ENCODE measurements around the gene BMPR2. TPM values are rescaled to one million over a fixed set of nuclear protein-coding genes. Genes with fewer than 3 reads are reported as not detected.
"Not testable (repeated sequence)": the region's sequence is repeated elsewhere in the genome, so short reads cannot be mapped to it uniquely, and the experiment has no call there.

BMPR2 gene
- total RNA-seq, 2 donors from 2014 or later = 11.3 to 12.4 TPM

GRCh38 chr2:202530038-202530437 lies 153.9 kb downstream of the BMPR2 start:
- DNase-seq = no peak

GRCh38 chr2:202535290-202535689 lies 159.2 kb downstream of the BMPR2 start:
- not testable (repeated sequence) for H3K4me1 Mint-ChIP-seq; H3K27ac Mint-ChIP-seq; H3K9me3 ChIP-seq (ENCODE audit: control insufficient read depth, low read length, poor library complexity, severe bottlenecking); H3K36me3 Mint-ChIP-seq (ENCODE audit: low read depth); DNase-seq; ATAC-seq; H3K27me3 Mint-ChIP-seq; H3K4me3 Mint-ChIP-seq

More at GRCh38 chr2:202530038-202530437, 153.9 kb downstream of the BMPR2 start:
- Mint-ChIP-seq H3K27ac (no peak overlapping the region), H3K4me1 (peaks cover 10% of the 10 kb centered on the region), H3K4me3 (peak overlapping the region; percentile 3), H3K27me3 (no peaks in the 10 kb centered on the region), H3K36me3 (ENCODE audit: low read depth) (peaks cover 3% of the 10 kb centered on the region)
- no peak for ATAC-seq
- H3K9me3 ChIP-seq (ENCODE audit: control insufficient read depth, low read length, poor library complexity, severe bottlenecking) = no peaks in the 10 kb centered on the region

- H3K36me3 Mint-ChIP-seq (ENCODE audit: low read depth) = peaks cover 2% of the 10 kb centered on the region
Measured at GRCh38 chr2:202541137-202541536, 165.0 kb downstream of the BMPR2 start.

GRCh38 chr2:202542142-202542541 lies 166.0 kb downstream of the BMPR2 start:
- ATAC-seq = no peak
- Mint-ChIP-seq H3K4me3 (no peak overlapping the region), H3K4me1 (peaks cover 6% of the 10 kb centered on the region), H3K27ac (no peak overlapping the region), H3K27me3 (no peaks in the 10 kb centered on the region), H3K36me3 (ENCODE audit: low read depth) (peaks cover 2% of the 10 kb centered on the region)
- no peaks in the 10 kb centered on the region for H3K9me3 ChIP-seq (ENCODE audit: control insufficient read depth, low read length, poor library complexity, severe bottlenecking)
- no peak for DNase-seq

More at GRCh38 chr2:202541137-202541536, 165.0 kb downstream of the BMPR2 start:
- no peak overlapping the region for H3K4me3 Mint-ChIP-seq
- no peak for DNase-seq
- no peaks in the 10 kb centered on the region for H3K9me3 ChIP-seq (ENCODE audit: control insufficient read depth, low read length, poor library complexity, severe bottlenecking)
- H3K4me1 Mint-ChIP-seq = peaks cover 6% of the 10 kb centered on the region
- H3K27me3 Mint-ChIP-seq = no peaks in the 10 kb centered on the region
- H3K27ac Mint-ChIP-seq = no peak overlapping the region
- no peak for ATAC-seq

- Mint-ChIP-seq H3K4me1 (peaks cover 2% of the 10 kb centered on the region), H3K36me3 (ENCODE audit: low read depth) (no peaks in the 10 kb centered on the region), H3K27me3 (no peaks in the 10 kb centered on the region), H3K4me3 (no peak overlapping the region), H3K27ac (no peak overlapping the region)
- ATAC-seq = no peak
- DNase-seq = no peak
- H3K9me3 ChIP-seq (ENCODE audit: control insufficient read depth, low read length, poor library complexity, severe bottlenecking) = no peaks in the 10 kb centered on the region
Measured at GRCh38 chr2:202545523-202545922, 169.4 kb downstream of the BMPR2 start.

GRCh38 chr2:202545931-202546330 lies 169.8 kb downstream of the BMPR2 start:
- no peak for DNase-seq
- no peak for ATAC-seq
- Mint-ChIP-seq H3K36me3 (ENCODE audit: low read depth) (no peaks in the 10 kb centered on the region), H3K27ac (no peak overlapping the region), H3K27me3 (no peaks in the 10 kb centered on the region), H3K4me3 (no peak overlapping the region), H3K4me1 (peaks cover 2% of the 10 kb centered on the region)
- no peaks in the 10 kb centered on the region for H3K9me3 ChIP-seq (ENCODE audit: control insufficient read depth, low read length, poor library complexity, severe bottlenecking)

GRCh38 chr2:202546499-202547141 lies 170.5 kb downstream of the BMPR2 start:
- H3K27me3 Mint-ChIP-seq; DNase-seq; H3K9me3 ChIP-seq (ENCODE audit: control insufficient read depth, low read length, poor library complexity, severe bottlenecking); H3K27ac Mint-ChIP-seq; H3K36me3 Mint-ChIP-seq (ENCODE audit: low read depth); H3K4me1 Mint-ChIP-seq; H3K4me3 Mint-ChIP-seq; ATAC-seq: not testable (repeated sequence)

GRCh38 chr2:202548240-202548639 lies 172.1 kb downstream of the BMPR2 start:
- Mint-ChIP-seq H3K4me1 (peaks cover 2% of the 10 kb centered on the region), H3K36me3 (ENCODE audit: low read depth) (no peaks in the 10 kb centered on the region), H3K4me3 (no peak overlapping the region), H3K27me3 (no peaks in the 10 kb centered on the region), H3K27ac (no peak overlapping the region)
- ATAC-seq (no peak), DNase-seq (no peak)
- no peaks in the 10 kb centered on the region for H3K9me3 ChIP-seq (ENCODE audit: control insufficient read depth, low read length, poor library complexity, severe bottlenecking)

- not testable (repeated sequence) for H3K4me3 Mint-ChIP-seq; H3K27me3 Mint-ChIP-seq; H3K9me3 ChIP-seq (ENCODE audit: control insufficient read depth, low read length, poor library complexity, severe bottlenecking); DNase-seq; H3K36me3 Mint-ChIP-seq (ENCODE audit: low read depth); H3K4me1 Mint-ChIP-seq; H3K27ac Mint-ChIP-seq; ATAC-seq
Measured at GRCh38 chr2:202551000-202551399, 174.9 kb downstream of the BMPR2 start.

GRCh38 chr2:202555356-202555755 lies 179.2 kb downstream of the BMPR2 start:
- H3K4me3 Mint-ChIP-seq = no peak overlapping the region
- H3K9me3 ChIP-seq (ENCODE audit: control insufficient read depth, low read length, poor library complexity, severe bottlenecking) = no peaks in the 10 kb centered on the region
- DNase-seq (no peak), ATAC-seq (no peak)
- no peaks in the 10 kb centered on the region for H3K4me1 Mint-ChIP-seq
- no peak overlapping the region for H3K27ac Mint-ChIP-seq
- H3K36me3 Mint-ChIP-seq (ENCODE audit: low read depth) = peaks cover 5% of the 10 kb centered on the region
- H3K27me3 Mint-ChIP-seq = no peaks in the 10 kb centered on the region

GRCh38 chr2:202560200-202560599 lies 184.1 kb downstream of the BMPR2 start:
- H3K4me1 Mint-ChIP-seq = no peaks in the 10 kb centered on the region
- no peak for ATAC-seq
- H3K27me3 Mint-ChIP-seq = no peaks in the 10 kb centered on the region
- DNase-seq = no peak
- no peak overlapping the region for H3K4me3 Mint-ChIP-seq
- H3K36me3 Mint-ChIP-seq (ENCODE audit: low read depth) = peaks cover 3% of the 10 kb centered on the region
- no peak overlapping the region for H3K27ac Mint-ChIP-seq
- H3K9me3 ChIP-seq (ENCODE audit: control insufficient read depth, low read length, poor library complexity, severe bottlenecking) = no peaks in the 10 kb centered on the region

GRCh38 chr2:202564226-202564625 lies 188.1 kb downstream of the BMPR2 start:
- no peak for ATAC-seq
- DNase-seq = no peak
- H3K27ac Mint-ChIP-seq = peak overlapping the region; percentile 32
- H3K9me3 ChIP-seq (ENCODE audit: control insufficient read depth, low read length, poor library complexity, severe bottlenecking) = no peaks in the 10 kb centered on the region
- no peak overlapping the region for H3K4me3 Mint-ChIP-seq
- H3K36me3 Mint-ChIP-seq (ENCODE audit: low read depth) = no peaks in the 10 kb centered on the region
- no peaks in the 10 kb centered on the region for H3K27me3 Mint-ChIP-seq
- no peaks in the 10 kb centered on the region for H3K4me1 Mint-ChIP-seq

- H3K27me3 Mint-ChIP-seq = no peaks in the 10 kb centered on the region
- peaks cover 5% of the 10 kb centered on the region for H3K4me1 Mint-ChIP-seq
- DNase-seq (no peak), ATAC-seq (no peak)
- H3K4me3 Mint-ChIP-seq = no peak overlapping the region
- no peaks in the 10 kb centered on the region for H3K9me3 ChIP-seq (ENCODE audit: control insufficient read depth, low read length, poor library complexity, severe bottlenecking)
- H3K27ac Mint-ChIP-seq = no peak overlapping the region
- no peaks in the 10 kb centered on the region for H3K36me3 Mint-ChIP-seq (ENCODE audit: low read depth)
Measured at GRCh38 chr2:202566286-202566685, 190.2 kb downstream of the BMPR2 start.

GRCh38 chr2:202574541-202574940 lies 198.4 kb downstream of the BMPR2 start:
- H3K27me3 Mint-ChIP-seq = no peaks in the 10 kb centered on the region
- H3K4me3 Mint-ChIP-seq = no peak overlapping the region
- H3K4me1 Mint-ChIP-seq = peaks cover 5% of the 10 kb centered on the region
- no peaks in the 10 kb centered on the region for H3K9me3 ChIP-seq (ENCODE audit: control insufficient read depth, low read length, poor library complexity, severe bottlenecking)
- H3K27ac Mint-ChIP-seq = no peak overlapping the region
- H3K36me3 Mint-ChIP-seq (ENCODE audit: low read depth) = no peaks in the 10 kb centered on the region
- no peak for DNase-seq
- no peak for ATAC-seq

Data from T-helper 17 cell (primary cell).